ENCODE results near the gene ZNF783.
"Not testable (repeated sequence)": the region's sequence is repeated elsewhere in the genome, so short reads cannot be mapped to it uniquely, and the experiment has no call there.

The ZNF783 gene

DNA sequence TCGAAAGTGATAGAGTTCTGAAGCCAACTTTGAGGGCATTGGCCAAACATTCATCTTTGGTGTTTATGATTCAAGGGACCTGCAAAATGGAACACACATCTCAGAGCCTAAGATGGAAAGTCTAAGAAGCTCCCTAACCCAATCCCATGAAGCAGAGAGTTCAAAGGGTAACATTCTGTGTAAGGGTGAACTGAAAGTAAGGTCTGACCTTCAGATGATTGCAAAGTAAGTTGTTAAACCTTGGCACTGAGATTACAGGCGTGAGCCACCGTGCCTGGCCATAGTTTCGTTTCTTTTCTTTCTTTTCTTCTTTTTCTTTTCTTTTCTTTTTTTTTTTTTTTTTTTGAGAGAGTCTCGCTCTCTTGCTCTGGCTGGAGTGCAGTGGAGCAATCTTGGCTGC lies 20.3 kb upstream of the ZNF783 start:
- DNase-seq: no peak

DNA sequence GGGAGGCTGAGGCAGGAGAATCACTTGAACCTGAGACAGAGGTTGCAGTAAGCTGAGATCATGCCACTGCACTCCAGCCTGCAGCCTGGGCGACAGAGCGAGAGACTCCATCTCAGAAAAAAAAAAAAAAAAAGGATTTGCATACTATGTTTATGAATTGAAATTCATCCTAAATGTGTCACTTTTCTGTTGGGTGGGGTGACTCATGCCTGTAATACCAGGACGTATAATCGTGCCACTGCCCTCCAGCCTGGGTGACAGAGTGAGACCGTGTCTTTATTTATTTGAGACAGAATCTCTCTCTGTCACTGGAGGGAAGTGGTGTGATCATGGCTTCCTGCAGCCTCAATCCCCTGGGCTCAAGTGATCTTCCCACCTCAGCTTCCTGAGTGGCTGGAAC lies 16.8 kb upstream of the ZNF783 start:
- DNase-seq: peak; percentile 71 to 74

DNA sequence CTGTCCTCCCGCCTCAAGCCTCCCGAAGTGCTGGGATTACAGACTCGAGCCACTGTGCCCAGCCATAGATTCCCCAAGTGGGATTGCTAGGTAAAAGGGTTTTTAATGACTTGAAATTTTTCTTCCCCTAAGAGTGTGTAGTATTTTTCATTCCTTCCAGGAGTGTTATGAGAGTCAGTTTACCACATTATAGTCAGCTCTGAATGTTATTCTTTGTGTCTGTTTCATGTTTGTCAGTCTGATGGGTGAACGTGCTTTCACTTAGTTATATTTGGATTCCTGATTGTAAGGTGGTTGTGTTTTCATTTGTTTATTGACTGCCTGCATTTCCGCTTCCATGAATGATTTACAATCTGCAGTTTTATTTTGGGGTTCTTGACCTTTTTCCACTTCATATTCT lies 16.3 kb upstream of the ZNF783 start:
- no peak for DNase-seq

DNA sequence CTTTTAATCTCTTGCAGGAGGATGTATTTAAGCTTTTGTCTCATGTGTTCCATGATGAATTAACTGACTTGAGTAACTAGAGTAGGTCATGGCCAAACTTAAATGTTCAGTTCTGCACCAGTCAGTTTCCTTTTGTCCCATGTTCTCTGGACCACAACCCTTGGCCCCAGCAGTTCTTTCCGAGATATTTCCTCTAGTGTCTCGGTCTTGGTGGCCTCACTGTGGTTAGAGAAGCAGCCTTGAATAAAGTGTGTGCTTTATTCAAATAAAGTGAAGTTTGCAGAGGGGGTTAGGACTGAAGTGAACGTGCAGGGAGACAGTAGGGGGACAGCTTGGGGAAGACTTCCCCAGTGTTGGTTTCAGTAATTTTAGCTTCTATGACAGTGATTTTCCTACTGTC lies 13.2 kb upstream of the ZNF783 start:
- peak; percentile 62 to 68 for DNase-seq

DNA sequence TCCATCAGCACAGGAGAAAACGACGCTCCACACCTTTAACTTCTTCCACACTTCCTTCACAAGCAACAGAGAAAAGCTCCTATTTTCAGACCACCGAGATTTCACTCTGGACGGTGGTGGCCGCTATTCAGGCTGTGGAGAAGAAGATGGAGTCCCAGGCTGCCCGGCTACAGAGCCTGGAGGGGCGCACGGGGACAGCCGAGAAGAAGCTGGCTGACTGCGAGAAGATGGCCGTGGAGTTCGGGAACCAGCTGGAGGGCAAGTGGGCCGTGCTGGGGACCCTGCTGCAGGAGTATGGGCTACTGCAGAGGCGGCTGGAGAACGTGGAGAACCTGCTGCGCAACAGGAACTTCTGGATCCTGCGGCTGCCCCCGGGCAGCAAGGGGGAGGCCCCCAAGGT lies 11.8 kb upstream of the ZNF783 start:
- peak in 1 of 2 experiments; percentile 12 for DNase-seq

DNA sequence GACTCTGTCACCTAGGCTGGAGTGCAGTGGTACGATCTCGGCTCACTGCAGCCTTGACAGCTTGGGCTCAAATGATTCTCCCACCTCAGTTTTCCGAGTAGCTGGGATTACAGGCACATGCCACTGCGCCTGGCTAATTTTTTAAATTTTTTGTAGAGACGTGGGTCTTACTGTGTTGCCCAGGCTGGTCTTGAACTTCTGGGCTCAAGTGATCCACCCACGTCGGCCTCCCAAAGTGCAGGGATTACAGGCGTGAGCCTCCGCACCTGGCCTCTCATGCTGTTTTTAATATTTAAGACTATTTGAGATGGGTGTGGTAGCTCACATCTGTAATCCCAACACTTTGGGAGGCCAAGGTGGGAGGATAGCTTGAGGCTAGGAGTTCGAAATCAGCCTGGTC lies 10.5 kb upstream of the ZNF783 start:
- not testable (repeated sequence) for DNase-seq

DNA sequence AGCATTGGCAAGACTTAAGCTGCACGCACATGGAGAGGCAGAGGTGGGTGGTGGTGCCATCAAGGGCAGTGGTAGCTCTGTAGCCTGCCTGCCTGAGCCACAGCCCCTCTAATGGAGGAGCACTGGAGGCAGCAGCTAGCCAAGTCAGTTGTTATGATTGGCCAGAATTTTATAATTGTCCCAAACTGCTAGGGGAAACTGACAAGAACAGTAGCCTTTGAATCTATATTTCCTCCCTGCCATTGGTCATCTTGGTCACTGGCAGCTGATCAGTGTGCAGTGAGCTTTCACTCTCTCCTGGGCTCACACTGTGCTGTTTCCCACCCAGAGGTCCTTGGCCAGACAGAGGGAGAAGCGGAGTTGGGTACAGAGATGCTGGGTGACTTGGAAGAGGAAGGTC lies 9.6 kb upstream of the ZNF783 start:
- DNase-seq: no peak

DNA sequence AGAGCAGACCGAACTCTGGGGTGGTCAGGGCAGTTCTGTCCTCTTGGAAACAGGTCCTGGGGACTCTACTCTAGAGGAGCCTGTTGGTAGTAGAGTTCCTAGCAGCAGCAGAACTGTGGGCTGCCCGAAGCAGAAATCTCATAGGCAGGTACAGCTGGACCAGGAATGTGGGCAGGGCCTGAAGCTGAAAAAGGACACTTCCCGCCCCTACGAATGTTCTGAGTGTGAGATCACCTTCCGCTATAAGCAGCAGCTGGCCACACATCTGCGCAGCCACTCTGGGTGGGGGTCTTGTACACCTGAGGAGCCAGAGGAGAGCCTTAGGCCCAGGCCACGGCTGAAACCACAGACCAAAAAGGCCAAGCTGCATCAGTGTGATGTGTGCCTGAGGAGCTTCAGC lies 8.3 kb upstream of the ZNF783 start:
- DNase-seq: no peak

DNA sequence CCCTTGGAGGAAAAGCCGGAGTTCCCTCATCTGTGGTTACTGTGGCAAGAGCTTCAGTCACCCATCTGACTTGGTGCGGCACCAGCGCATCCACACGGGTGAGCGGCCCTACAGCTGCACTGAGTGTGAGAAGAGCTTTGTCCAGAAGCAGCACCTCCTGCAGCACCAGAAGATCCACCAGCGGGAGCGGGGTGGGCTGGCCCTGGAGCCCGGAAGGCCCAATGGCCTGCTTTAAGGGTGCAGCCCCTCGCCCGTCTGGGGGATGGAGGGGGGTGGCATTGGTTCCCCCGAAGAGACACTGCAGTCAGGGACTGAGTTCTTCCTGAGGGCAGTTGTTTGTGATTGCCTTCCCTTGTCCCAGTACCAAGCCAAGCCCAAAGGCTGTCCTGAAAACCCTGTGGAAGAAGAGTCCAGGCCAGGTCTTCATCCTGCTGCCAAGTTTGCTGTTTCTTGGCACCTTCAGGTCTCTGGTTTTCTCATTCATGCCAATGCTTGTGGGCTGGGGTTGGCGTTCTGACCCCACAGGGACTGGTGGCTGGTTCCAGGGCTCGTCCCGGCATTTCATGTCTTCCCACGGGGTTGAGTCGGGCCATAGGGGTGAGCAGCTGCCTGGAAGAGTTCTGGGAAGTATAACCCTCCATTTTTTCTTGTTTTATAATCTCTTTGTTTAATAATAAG lies 7.7 kb upstream of the ZNF783 start:
- DNase-seq: no peak

DNA sequence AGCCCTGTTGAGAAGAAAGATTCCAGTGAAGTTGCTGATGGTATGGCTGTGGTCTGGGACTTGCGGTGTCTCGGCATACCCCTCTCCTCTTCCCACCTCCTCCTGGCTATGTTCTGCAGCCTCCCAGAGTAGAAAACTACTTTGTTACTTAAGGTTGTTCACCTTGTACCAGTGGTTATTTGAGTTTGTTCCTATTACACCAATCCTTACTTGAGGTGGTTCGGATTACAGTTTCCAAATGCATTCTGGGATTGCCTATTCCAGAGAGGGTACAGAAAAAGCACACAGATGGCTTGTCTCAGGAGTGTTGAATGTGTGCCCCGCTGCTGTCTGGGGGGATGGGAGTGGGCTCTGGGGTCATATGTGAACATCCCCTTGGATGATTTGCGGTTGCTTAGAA lies 6.8 kb upstream of the ZNF783 start:
- DNase-seq: no peak

DNA sequence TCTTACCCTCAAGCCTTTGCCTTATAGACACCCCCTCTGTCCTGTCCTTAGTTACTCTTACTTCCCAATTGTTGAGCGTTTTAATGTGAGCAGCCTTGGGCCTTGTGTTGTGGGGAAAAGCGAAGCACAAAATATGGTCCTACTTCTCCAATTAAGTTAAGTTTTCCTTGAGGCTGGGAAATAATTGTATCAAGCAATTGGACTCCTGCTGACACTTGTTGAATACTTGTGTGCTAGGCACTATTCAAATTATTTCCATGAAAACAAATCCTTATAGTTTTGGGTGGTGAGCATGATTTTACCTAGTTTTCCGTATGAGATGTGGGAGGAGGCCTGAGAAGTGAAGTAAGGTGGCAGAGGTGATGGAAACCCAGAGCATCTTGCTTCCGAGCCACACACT lies 5.4 kb upstream of the ZNF783 start:
- DNase-seq: no peak

DNA sequence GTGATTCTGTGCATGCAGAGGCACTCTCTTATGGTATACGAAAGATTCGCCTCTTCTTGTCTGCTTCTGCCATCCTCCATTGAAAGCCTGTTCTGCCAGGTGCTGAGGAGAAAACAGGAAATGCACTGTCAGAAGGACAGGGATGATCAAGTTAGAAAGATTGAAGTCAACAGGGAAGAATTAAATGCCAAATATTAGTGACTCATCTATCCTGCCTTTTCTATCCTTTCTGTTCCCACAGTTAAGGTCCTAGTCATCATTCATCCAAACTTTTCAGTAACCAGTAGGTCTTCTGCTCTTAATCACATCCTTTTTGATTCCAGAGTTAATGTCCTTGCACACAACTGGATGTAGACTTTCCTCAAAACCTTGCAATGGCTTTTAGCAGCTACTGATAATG lies 4.8 kb upstream of the ZNF783 start:
- no peak for DNase-seq

DNA sequence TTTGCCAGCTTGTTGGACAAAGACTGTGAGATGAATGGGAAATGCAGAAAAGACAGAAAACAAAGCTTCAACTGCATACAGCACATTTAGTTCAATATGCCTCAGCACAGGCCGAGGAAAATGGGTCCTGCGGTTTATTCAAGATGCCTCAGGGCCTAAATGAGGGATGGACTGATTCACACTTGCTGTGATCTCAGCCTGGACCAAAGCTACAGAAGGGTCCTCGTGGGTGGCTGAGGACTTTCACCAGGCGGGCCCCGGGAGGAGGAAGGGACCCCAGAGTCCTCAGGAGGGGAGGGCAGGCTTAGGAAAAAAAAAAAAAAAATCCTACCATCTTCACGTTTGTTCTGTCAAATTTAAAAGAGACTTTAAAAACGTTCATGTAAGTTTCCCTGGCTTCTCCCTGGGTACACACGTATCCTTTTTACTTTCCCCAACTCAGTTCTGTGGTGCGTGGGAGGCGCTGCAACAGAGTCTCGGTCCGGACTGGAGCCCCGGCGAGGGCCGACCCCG lies 624 bp upstream of the ZNF783 start:
- DNase-seq: peak in 1 of 2 experiments; percentile 65

DNA sequence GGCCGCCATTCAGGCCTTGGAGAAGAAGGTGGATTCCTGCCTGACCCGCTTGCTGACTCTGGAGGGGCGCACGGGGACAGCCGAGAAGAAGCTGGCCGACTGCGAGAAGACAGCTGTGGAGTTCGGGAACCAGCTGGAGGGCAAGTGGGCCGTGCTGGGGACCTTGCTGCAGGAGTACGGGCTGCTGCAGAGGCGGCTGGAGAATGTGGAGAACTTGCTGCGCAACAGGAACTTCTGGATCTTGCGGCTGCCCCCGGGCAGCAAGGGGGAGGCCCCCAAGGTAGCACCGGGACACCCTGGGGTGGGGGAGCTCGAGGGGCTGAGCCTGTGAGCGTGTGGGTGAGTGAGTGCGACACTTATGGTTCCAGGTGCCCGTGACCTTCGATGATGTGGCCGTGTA lies 4.5 kb downstream of the ZNF783 start:
- DNase-seq: peak in 1 of 2 experiments; percentile 9

DNA sequence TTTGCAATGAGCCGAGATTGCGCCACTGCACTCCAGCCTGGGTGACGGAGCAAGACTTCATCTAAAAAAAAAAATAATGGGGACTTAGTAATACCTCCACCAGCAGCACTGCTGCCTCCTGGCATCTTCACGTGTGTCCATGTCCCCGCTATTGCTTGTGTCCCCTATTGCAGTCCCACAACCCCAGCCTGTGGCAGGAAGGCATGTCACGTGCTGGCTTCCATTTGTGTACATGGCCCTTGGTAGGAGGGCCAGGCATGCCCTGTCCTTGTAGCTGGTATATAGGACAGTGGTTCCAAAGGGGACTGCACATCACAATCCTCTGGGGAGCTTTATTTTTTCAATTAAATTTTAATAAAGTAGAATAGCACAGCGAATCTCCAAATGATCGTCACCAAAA lies 5.7 kb downstream of the ZNF783 start:
- DNase-seq: no peak

DNA sequence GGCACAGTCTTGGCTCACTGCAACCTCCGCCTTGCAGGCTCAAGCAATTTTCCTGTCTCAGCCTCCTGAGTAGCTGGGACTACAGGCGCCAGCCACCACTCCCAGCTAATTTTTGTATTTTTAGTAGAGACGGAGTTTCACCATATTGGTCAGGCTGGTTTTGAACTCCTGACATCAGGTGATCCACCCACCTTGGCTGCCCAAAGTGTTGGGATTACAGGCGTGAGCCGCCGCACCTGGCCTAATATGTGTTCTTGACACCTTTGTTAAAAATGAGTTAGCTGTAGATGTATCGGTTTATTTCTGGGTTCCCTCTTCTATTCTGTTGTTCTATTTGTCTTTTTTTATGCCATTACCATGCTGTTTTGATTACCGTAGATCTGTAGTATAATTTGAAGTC lies 12.4 kb downstream of the ZNF783 start:
- DNase-seq: not testable (repeated sequence)

DNA sequence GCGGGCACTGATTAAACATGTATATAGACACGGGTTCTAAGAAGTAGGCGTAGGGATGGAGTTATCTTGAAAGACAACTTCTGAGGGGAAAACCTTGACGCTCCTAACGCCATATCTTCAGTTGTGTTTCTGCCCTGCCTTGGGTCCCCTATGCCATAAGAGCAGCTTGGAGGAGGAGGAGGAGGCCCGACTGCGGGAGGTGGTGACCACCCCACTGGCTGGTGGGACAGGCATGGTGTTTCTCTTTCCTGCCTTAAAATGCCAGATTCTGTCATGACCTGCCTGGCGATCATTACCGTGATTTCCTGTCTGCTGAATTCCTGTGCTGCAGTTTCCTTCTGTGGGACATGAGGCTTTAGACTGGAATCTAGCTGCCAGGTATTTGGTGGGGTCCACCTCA lies 15.9 kb downstream of the ZNF783 start:
- no peak for DNase-seq

DNA sequence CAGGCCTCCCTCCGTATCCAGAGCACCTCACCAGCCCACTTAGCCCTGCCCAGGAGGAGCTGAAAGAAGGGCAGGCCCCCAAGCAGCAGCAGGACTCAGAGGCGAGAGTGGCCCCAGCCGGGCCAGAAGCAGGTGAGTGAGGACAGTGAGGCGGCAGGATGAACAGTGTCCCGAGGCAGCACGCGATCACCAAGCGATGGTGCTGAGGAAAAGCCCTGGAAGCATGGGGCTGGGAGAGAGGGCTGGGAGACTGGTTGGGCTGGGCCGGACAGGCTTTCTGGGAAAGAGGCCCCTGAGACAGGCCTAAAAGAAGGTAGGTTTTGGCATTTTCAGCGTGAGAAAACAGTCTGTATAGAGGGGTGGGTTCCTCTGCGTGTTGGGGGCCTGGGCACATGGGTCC lies 16.4 kb downstream of the ZNF783 start:
- DNase-seq: no peak

DNA sequence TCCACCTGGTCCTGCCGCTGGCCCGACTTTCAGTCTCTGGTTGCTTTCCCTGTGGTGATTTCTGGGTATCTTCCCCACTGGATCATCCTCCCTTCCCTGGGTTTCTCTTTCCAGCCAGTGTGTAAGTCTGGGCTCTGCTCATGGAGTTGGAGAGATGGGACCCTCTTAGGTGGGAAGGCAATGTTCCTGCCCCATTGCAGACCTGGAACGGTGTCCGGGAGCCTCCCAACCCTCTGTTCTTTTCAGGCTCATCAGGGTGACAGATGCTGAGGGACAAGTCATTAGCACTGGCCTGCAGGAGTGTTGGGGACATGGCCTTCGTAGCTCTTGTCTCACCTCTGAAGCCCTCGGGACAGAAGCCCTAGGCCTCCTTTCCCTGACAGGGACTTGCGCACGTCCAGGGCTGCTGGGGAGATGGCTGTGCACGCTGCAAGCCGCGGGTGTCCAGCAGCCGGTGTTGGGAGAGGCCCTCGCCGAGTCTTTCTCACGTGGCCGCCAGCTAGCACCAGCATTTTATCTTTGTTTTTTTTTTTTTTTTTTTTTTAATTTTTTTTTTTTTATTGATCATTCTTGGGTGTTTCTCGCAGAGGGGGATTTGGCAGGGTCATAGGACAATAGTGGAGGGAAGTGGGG lies 17.2 kb downstream of the ZNF783 start:
- DNase-seq: no peak

DNA sequence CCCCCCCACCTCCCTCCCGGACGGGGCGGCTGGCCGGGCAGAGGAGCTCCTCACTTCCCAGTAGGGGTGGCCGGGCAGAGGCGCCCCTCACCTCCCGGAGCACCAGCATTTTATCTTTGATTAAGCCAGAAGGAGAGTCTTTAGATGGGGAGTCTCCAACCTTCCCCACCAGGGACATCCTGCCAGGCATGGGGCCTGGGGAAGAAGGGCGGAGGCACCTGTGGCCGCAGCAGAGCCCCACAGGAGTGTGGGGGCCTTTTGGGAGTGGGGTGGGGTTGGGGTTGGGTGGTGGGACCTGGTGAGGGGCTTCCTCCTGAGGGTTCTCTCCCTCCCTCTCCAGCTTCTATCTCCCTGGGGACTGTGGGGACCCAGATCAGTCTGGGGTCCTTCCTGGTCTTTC lies 18.2 kb downstream of the ZNF783 start:
- no peak for DNase-seq

DNA sequence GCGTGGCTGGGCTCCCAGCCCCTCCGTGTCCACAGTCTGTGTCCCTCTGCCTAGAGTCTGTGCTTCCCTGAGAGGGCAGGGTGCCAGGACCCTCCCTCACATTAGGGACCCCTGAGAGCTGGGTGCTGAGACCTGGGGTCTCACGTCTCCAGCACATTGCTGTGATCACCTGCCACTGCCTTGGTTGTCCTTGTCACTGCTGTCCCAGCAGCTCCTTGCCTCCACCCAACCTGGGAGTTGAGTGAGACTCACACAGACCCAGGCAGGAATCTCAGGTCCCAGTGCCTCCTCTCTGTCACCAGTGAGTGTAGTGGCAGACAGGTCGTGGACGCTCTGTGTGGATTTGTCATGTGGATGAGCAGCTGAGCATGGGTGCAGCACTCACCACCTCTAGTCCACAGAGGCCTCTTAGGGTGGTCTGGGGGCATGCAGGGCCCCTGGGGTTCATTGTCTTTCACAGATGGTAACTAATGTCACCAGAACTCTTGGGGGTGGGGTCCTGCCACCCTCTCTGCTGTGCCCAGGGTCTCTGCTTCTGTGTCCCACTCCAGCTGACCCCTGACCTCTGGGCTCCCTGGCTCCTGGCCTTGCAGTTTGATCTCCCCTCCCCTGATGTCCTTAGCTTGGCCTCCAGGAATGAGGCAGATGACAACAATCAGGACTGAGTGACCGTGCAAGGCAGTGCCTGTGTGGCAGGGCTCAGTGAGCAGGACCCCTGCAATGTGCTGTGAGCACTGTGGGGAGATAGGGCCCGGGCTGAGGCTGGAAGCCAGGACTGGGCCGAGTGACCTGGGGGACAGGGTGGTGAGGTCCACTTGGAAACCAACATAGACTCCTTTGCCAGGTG lies 18.9 kb downstream of the ZNF783 start:
- no peak for DNase-seq

DNA sequence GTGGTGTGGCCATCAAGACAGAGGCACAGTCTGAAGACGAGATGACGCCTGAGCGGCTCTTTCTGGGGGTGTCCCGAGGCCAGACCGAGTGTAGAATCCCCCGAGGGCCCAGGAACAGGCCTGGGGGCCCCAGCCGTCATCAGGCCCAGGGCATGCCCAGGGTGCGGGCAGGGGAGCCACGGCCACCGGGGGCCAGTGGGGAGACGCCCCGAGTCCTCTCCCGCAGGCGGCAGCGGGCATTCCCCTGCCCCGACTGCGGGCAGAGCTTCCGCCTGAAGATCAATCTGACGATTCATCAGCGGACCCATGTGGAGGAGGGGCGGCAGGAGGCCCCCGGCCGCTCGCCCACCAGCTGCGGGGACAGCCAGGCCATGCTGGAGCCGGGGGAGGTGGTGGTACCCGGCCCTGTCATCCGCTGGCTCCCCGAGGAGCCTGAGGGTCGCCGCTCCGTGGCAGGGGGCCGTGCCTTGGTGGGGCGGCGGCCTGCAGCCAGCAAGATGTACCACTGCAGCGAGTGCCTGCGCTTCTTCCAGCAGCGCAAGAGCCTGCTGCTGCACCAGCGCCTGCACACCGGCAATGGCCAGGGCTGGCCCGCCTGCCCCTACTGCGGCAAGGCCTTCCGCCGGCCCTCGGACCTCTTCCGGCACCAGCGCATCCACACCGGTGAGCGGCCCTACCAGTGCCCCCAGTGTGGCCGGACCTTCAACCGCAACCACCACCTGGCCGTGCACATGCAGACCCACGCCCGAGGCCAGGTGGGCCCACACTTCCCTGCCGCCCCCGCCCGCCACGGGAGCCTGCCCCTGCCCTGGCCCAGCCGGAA lies 19.7 kb downstream of the ZNF783 start:
- DNase-seq: no peak

DNA sequence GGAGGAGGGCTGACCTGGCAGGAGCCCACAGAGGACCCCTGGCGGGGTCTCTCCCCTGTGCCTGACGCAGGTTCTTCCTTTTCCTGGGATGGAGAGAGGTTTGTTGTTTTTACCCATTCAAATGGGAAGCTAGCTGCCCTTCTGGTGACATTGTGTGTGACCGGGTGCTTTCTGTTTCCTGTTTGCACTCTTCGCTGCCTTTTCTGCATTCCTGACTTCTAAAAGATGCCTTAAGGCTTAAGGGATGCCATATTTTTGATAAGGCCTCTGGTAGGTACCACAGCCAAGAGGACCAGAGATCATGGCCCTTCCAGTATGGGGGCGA lies 20.3 kb downstream of the ZNF783 start:
- no peak for DNase-seq
